Heart right ventricle (tissue), 16 donors: ENCODE results near the gene E2F8. TPM values are rescaled to one million over a fixed set of nuclear protein-coding genes. Genes with fewer than 3 reads are reported as not detected.

Experiments
- ATAC-seq, 8 donors: fragments of 200-7000 bp; cut with Tn5 transposase; one replicate each; pipeline ENCODE4 v1.9.1; 2020; ENCODE audit warnings: mild to moderate bottlenecking in 8 of 8, moderate library complexity in 8 of 8, moderate number of reproducible peaks in 1 of 8
- DNase-seq, 2 donors: peaks; one replicate each; pipeline ENCODE4 v3.0.0-alpha.2; 2020
- H3K27ac ChIP-seq, 10 donors: fragments of 200-600 bp; sonication (generic) in 2 of 10; one replicate each; pipeline versions ENCODE4 v1.5.0 to v1.8.0; 2020 to 2022; ENCODE audit warnings: mild to moderate bottlenecking in 3 of 10
- H3K27me3 ChIP-seq, 7 donors: fragments of 200-600 bp; one replicate each; pipeline ENCODE4 v1.8.0; 2021 to 2022; ENCODE audit warnings: mild to moderate bottlenecking in 2 of 7
- H3K36me3 ChIP-seq, 9 donors: fragments of 200-600 bp; sonication (generic) in 1 of 9; one replicate each; pipeline versions ENCODE4 v1.5.0 to v1.8.0; 2020 to 2022; ENCODE audit warnings: mild to moderate bottlenecking in 2 of 9
- H3K4me1 ChIP-seq, 9 donors: fragments of 200-600 bp; sonication (generic) in 1 of 9; one replicate each; pipeline versions ENCODE4 v1.5.0 to v1.8.0; 2020 to 2022; ENCODE audit warnings: mild to moderate bottlenecking in 4 of 9
- H3K4me3 ChIP-seq, 10 donors: fragments of 200-600 bp; sonication (generic) in 2 of 10; one replicate each; pipeline versions ENCODE4 v1.5.0 to v1.8.0; 2020 to 2022; ENCODE audit warnings: mild to moderate bottlenecking in 7 of 10, moderate library complexity in 2 of 10
- H3K9me3 ChIP-seq, 11 donors: fragments of 200-600 bp in 10 of 11; sonication (generic) in 2 of 11; one replicate each; pipeline versions ENCODE4 v1.5.0 to v1.8.0; 2013 to 2022; ENCODE audit warnings: mild to moderate bottlenecking in 2 of 11, control low read depth in 1 of 11, moderate library complexity in 1 of 11
- WGBS, 2 donors: extraction: QIAGEN DNeasy Blood & Tissue Kit; methylation state at CpG; one replicate each; pipeline ENCODE4 v1.1.7; 2013; ENCODE audit warnings: inconsistent platforms in 1 of 2; 5-methylcytosine and 5-hydroxymethylcytosine counted together
- intact Hi-C, 10 donors: fragments of 100-400 bp; cut with DNase I; formaldehyde crosslinking; loops; one replicate each; pipeline versions ENCODE4 v1.11.1 to v1.14.2; 2022
- polyA plus RNA-seq, 2 donors: library from polyadenylated mRNA; stranded (reverse); fragments of 200-250 nt; gene quantifications; one replicate each; pipeline ENCODE4 v1.2.3, GENCODE V29; 2013
- total RNA-seq, 10 donors: library from RNA; stranded (reverse); fragmentation: NEBNext Ultra II Directional in 3 of 10; extraction: Animal tissue kit (Norgen Biotek cat#: 25700) in 3 of 10; gene quantifications; one replicate each; pipeline versions ENCODE4 v1.2.1 to v1.2.4, GENCODE V29; 2021 to 2023
- TF ChIP-seq, protein P1 (sequence below), 9 donors: fragments of 200-600 bp; sonication (generic) in 2 of 9; IDR thresholded peaks; one replicate each; pipeline versions ENCODE4 v1.5.0 to v1.8.0; 2021 to 2022; ENCODE audit warnings: antibody characterized with exemption in 9 of 9, mild to moderate bottlenecking in 5 of 9, moderate library complexity in 1 of 9
- donor health status: Arrhythmogenic right ventricular cardiomyopathy.
- donor health status: ischemic (EF 13 %, LVEDD 7.1; RV severe dilation, severe dysfunction).
- donor health status: healthy with polysubstance abuse.
- donor health status: DM: no; HTN: yes; CAD: no.
- donor health status: DM: no; HTN: no; CAD: no.
- donor health status: ischemic (EF 25% LVEDD 6.9; RV normal size, moderate dysfunction).
- donor health status: ischemic (EF 25% LVEDD 5.7; RV mildly dilated, moderate dysfunction).
- donor health status: healthy.
- donor health status: DM: yes; HTN: yes; CAD: no.
- donor health status: Ischemic cardiomyopathy.
- donor health status: ischemic (EF 35%, LVEDD 5.7; RV mildly dilated, moderate dysfunction).
- donor health status: nonischemic (EF 11% LVEDD 7.7; RV severe dilation, severe dysfunction).
- donor health status: DM: yes; HTN: yes; CAD: no.
- donor health status: PGD.
- donor health status: ischemic (EF 29% LVEDD 5.4; RV normal size, mild dysfunction).
- donor health status: nonischemic (EF 23%, LVEDD 6.1; RV moderate dilation, normal function).

The E2F8 gene
- total and polyA plus RNA-seq, 12 donors = 0.73 to 5.0 (median 3.5) TPM

DNA sequence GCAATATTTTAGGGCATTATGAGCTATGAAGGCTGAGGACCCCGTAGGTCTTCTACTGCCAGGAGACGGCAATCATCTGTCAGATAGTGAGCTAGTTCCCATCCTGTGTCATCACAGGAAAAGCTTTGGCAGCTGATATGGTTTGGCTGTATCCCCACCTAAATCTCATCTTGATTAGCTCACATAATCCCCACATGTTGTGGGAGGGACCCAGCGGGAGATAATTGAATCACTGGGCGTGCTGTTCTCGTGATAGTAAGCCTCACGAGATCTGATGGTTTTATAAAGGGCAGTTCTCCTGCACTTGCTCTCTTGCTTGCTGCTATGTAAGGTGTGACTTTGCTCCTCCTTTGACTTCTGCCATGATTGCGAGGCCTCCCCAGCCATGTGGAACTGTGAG, 57.1 kb downstream of the E2F8 start:
- no peaks in the 10 kb centered on the region for H3K27me3 ChIP-seq

GRCh38 chr11:19181531-19182261, 59.0 kb downstream of the E2F8 start:
- Histone ChIP-seq H3K36me3 (peaks cover 0 to 78% (median 7%) of the 10 kb centered on the region in 9 donors), H3K27ac (no peak overlapping the region), H3K4me1 (peaks cover 0 to 25% (median under 1%) of the 10 kb centered on the region in 9 donors), H3K9me3 (no peaks in the 10 kb centered on the region), H3K27me3 (no peaks in the 10 kb centered on the region), H3K4me3 (no peak overlapping the region)
- DNase-seq (no peak), ATAC-seq (peak in 1 of 8 donors; percentile 11)
- 73 to 81% methylated on average over 5 of the region's 5 CpGs for WGBS, 2 donors
- TF ChIP-seq, protein P1, sequence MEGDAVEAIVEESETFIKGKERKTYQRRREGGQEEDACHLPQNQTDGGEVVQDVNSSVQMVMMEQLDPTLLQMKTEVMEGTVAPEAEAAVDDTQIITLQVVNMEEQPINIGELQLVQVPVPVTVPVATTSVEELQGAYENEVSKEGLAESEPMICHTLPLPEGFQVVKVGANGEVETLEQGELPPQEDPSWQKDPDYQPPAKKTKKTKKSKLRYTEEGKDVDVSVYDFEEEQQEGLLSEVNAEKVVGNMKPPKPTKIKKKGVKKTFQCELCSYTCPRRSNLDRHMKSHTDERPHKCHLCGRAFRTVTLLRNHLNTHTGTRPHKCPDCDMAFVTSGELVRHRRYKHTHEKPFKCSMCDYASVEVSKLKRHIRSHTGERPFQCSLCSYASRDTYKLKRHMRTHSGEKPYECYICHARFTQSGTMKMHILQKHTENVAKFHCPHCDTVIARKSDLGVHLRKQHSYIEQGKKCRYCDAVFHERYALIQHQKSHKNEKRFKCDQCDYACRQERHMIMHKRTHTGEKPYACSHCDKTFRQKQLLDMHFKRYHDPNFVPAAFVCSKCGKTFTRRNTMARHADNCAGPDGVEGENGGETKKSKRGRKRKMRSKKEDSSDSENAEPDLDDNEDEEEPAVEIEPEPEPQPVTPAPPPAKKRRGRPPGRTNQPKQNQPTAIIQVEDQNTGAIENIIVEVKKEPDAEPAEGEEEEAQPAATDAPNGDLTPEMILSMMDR (IDR thresholded peaks at IDR 0.05) = no peak
- intact Hi-C loops = no loop called here

More for the DNA sequence above, 57.1 kb downstream of the E2F8 start:
- DNase-seq (no peak), ATAC-seq (no peak)
- Histone ChIP-seq H3K9me3 (no peaks in the 10 kb centered on the region), H3K4me3 (no peak overlapping the region), H3K4me1 (peaks cover 0 to 32% (median 4%) of the 10 kb centered on the region in 9 donors), H3K27ac (peak overlapping the region in 1 of 10 donors; percentile 15), H3K36me3 (peaks cover 0 to 83% (median 15%) of the 10 kb centered on the region in 9 donors)
- TF ChIP-seq, protein P1 (IDR thresholded peaks at IDR 0.05) = no peak
- 67 to 77% methylated on average over 7 of the region's 7 CpGs for WGBS, 2 donors
- intact Hi-C loops = no loop called here

DNA sequence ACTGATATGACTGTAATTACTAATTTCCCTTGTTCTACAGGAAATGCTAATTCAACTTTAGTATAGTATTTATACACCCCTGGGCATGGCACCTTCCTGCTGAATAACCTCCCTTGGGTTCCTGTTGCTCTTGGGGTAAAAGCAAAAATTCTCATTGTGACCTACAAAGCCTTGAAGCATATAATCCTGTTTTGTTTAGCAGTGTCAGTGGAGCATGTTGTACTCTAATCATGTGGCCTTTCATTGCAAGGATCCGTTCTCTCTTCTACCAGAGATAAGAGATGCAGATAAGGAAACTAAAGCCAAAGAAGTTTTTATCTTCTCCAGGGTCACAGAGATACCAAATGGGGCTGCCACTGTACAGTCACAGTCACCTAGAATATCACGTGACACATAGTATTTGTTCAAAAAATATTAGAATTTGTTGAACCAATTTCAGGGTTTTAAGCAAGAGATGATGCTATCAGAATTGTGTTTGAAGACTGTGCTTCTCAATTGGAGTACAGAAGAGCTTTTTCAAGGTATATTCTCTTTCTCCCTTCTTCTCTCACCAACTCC, 64.0 kb downstream of the E2F8 start:
- Histone ChIP-seq H3K36me3 (peaks cover 0 to 71% (median 3%) of the 10 kb centered on the region in 9 donors), H3K4me3 (no peak overlapping the region), H3K9me3 (no peaks in the 10 kb centered on the region), H3K27me3 (no peaks in the 10 kb centered on the region), H3K4me1 (peaks cover 0 to 35% (median 8%) of the 10 kb centered on the region in 9 donors), H3K27ac (peak overlapping the region in 2 of 10 donors; percentile 2 to 21)
- no peak for DNase-seq
- TF ChIP-seq, protein P1 (IDR thresholded peaks at IDR 0.05) = no peak
- 34 to 44% methylated on average over 2 of the region's 2 CpGs for WGBS, 2 donors
- no peak for ATAC-seq
- intact Hi-C loops = no loop called here

Other genes starting within 250 kb of the E2F8 start
- gene MRGPRX2, start 180.2 kb downstream of the E2F8 start, total RNA-seq = under 1 TPM in 1 of 10 donors, not detected in 9; 0.15 TPM
- not detected for gene MRGPRX2, start 180.2 kb downstream of the E2F8 start, polyA plus RNA-seq
- 1 to 10 TPM; 6.0 to 9.3 (median 6.8) TPM for gene ZDHHC13, start 123.8 kb downstream of the E2F8 start, total RNA-seq
- gene ZDHHC13, start 123.8 kb downstream of the E2F8 start, polyA plus RNA-seq = 1 to 10 TPM; 8.0 to 9.4 TPM
- 1,000 to 10,000 TPM in 8 of 10 donors, 100 to 1,000 TPM in 2; 648 to 3,929 (median 2,797) TPM for gene CSRP3, start 39.0 kb downstream of the E2F8 start, total RNA-seq
- 1,000 to 10,000 TPM in 1 of 2 donors, 100 to 1,000 TPM in 1; 534 to 1,893 TPM for gene CSRP3, start 39.0 kb downstream of the E2F8 start, polyA plus RNA-seq